NB4 (cell line): ENCODE measurements around the gene EPC1.

ENCODE experiments used
- CTCF ChIP-seq: IDR thresholded peaks from one replicate; pipeline ENCODE4 v1.5.1; 2012; ENCODE audit warnings: low read depth, low read length
- POLR2A ChIP-seq: IDR thresholded peaks from 2 replicates; pipeline ENCODE4 v1.6.1; 2011; ENCODE audit warnings: mild to moderate bottlenecking; ENCODE audit not compliant: insufficient read length; ENCODE audit errors: extremely low read depth

- no peak for TF ChIP-seq CTCF
- no peak for TF ChIP-seq POLR2A
Measured at GRCh38 chr10:32295027-32295426, 51.9 kb downstream of the EPC1 start.
